ENCODE results near the gene ATP1A4.

DNA sequence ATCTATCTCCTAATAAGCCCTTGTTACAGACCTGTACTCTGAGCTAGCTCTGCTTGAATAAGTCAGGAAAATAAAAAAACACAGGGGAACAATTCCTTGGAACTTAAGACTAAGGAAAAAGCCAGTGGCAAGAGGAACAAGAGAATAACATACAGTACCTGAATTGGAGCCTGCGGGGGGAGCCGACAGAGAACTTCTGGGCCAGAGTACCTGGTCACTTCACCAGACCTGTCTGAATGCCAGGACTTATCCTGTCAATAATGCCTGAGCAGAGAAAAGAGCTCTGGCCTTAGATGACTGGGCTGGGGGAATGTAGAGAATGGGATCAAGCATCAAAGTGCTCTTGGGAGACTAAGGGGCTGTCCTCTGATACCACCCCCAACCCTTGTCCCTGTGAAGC lies 68.9 kb downstream of the ATP1A4 start:
- TF ChIP-seq POLR2A (IDR thresholded peaks at IDR 0.05), result no peak
- TF ChIP-seq, protein P1, sequence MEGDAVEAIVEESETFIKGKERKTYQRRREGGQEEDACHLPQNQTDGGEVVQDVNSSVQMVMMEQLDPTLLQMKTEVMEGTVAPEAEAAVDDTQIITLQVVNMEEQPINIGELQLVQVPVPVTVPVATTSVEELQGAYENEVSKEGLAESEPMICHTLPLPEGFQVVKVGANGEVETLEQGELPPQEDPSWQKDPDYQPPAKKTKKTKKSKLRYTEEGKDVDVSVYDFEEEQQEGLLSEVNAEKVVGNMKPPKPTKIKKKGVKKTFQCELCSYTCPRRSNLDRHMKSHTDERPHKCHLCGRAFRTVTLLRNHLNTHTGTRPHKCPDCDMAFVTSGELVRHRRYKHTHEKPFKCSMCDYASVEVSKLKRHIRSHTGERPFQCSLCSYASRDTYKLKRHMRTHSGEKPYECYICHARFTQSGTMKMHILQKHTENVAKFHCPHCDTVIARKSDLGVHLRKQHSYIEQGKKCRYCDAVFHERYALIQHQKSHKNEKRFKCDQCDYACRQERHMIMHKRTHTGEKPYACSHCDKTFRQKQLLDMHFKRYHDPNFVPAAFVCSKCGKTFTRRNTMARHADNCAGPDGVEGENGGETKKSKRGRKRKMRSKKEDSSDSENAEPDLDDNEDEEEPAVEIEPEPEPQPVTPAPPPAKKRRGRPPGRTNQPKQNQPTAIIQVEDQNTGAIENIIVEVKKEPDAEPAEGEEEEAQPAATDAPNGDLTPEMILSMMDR (IDR thresholded peaks at IDR 0.05 in 4 of 5, conservative IDR thresholded peaks at IDR 0.05 in 1 of 5), result no peak

Measured in gastrocnemius medialis (tissue), 4 donors.